Measurements from ENCODE around the gene SLC2A14.
"Not testable (repeated sequence)": the region's sequence is repeated elsewhere in the genome, so short reads cannot be mapped to it uniquely, and the experiment has no call there.

Gene SLC2A14

GRCh38 chr12:7835116-7835515 is 37.6 kb downstream of the SLC2A14 start:
- Histone ChIP-seq H3K27ac (ENCODE audit: low read depth, low read length) (no peak overlapping the region), H3K4me1 (ENCODE audit: control insufficient read depth in 1 of 2, insufficient read depth in 2 of 2, low read length in 2 of 2) (no peaks in the 10 kb centered on the region), H3K27me3 (ENCODE audit: control insufficient read depth in 1 of 2, insufficient read depth in 2 of 2, low read length in 2 of 2) (no peaks in the 10 kb centered on the region), H3K36me3 (ENCODE audit: control insufficient read depth in 1 of 2, insufficient read depth in 2 of 2, low read length in 2 of 2) (no peaks in the 10 kb centered on the region), H3K4me3 (ENCODE audit: low read depth in 1 of 2, low read length in 2 of 2) (no peak overlapping the region), H3K9ac (ENCODE audit: low read depth in 1 of 2, low read length in 2 of 2) (no peak overlapping the region), H3K9me3 (ENCODE audit: control insufficient read depth in 1 of 2, low read length in 2 of 2) (no peaks in the 10 kb centered on the region)

- Histone ChIP-seq H3K9ac (ENCODE audit: low read depth in 1 of 2, low read length in 2 of 2) (no peak overlapping the region), H3K27me3 (ENCODE audit: control insufficient read depth in 1 of 2, insufficient read depth in 2 of 2, low read length in 2 of 2) (no peaks in the 10 kb centered on the region), H3K4me1 (ENCODE audit: control insufficient read depth in 1 of 2, insufficient read depth in 2 of 2, low read length in 2 of 2) (no peaks in the 10 kb centered on the region), H3K36me3 (ENCODE audit: control insufficient read depth in 1 of 2, insufficient read depth in 2 of 2, low read length in 2 of 2) (no peaks in the 10 kb centered on the region), H3K4me3 (ENCODE audit: low read depth in 1 of 2, low read length in 2 of 2) (no peak overlapping the region), H3K27ac (ENCODE audit: low read depth, low read length) (peak overlapping the region; percentile 20), H3K9me3 (ENCODE audit: control insufficient read depth in 1 of 2, low read length in 2 of 2) (no peaks in the 10 kb centered on the region)
Measured at GRCh38 chr12:7834701-7835100, 38.0 kb downstream of the SLC2A14 start.

- H3K36me3 ChIP-seq (ENCODE audit: control insufficient read depth in 1 of 2, insufficient read depth in 2 of 2, low read length in 2 of 2) = no peaks in the 10 kb centered on the region
- no peaks in the 10 kb centered on the region for H3K27me3 ChIP-seq (ENCODE audit: control insufficient read depth in 1 of 2, insufficient read depth in 2 of 2, low read length in 2 of 2)
- H3K4me3 ChIP-seq (ENCODE audit: low read depth in 1 of 2, low read length in 2 of 2) = no peak overlapping the region
- no peak overlapping the region for H3K27ac ChIP-seq (ENCODE audit: low read depth, low read length)
- H3K9me3 ChIP-seq (ENCODE audit: control insufficient read depth in 1 of 2, low read length in 2 of 2) = no peaks in the 10 kb centered on the region
- H3K9ac ChIP-seq (ENCODE audit: low read depth in 1 of 2, low read length in 2 of 2) = no peak overlapping the region
- no peaks in the 10 kb centered on the region for H3K4me1 ChIP-seq (ENCODE audit: control insufficient read depth in 1 of 2, insufficient read depth in 2 of 2, low read length in 2 of 2)
Measured at GRCh38 chr12:7833831-7834230, 38.9 kb downstream of the SLC2A14 start.

GRCh38 chr12:7833201-7833600 is 39.5 kb downstream of the SLC2A14 start:
- not testable (repeated sequence) for H3K36me3 ChIP-seq (ENCODE audit: control insufficient read depth in 1 of 2, insufficient read depth in 2 of 2, low read length in 2 of 2); H3K27me3 ChIP-seq (ENCODE audit: control insufficient read depth in 1 of 2, insufficient read depth in 2 of 2, low read length in 2 of 2); H3K9me3 ChIP-seq (ENCODE audit: control insufficient read depth in 1 of 2, low read length in 2 of 2); H3K9ac ChIP-seq (ENCODE audit: low read depth in 1 of 2, low read length in 2 of 2); H3K27ac ChIP-seq (ENCODE audit: low read depth, low read length); H3K4me1 ChIP-seq (ENCODE audit: control insufficient read depth in 1 of 2, insufficient read depth in 2 of 2, low read length in 2 of 2); H3K4me3 ChIP-seq (ENCODE audit: low read depth in 1 of 2, low read length in 2 of 2)

- Histone ChIP-seq H3K9ac (ENCODE audit: low read depth in 1 of 2, low read length in 2 of 2) (no peak overlapping the region), H3K4me3 (ENCODE audit: low read depth in 1 of 2, low read length in 2 of 2) (no peak overlapping the region), H3K27me3 (ENCODE audit: control insufficient read depth in 1 of 2, insufficient read depth in 2 of 2, low read length in 2 of 2) (no peaks in the 10 kb centered on the region), H3K9me3 (ENCODE audit: control insufficient read depth in 1 of 2, low read length in 2 of 2) (no peaks in the 10 kb centered on the region), H3K4me1 (ENCODE audit: control insufficient read depth in 1 of 2, insufficient read depth in 2 of 2, low read length in 2 of 2) (no peaks in the 10 kb centered on the region), H3K36me3 (ENCODE audit: control insufficient read depth in 1 of 2, insufficient read depth in 2 of 2, low read length in 2 of 2) (no peaks in the 10 kb centered on the region), H3K27ac (ENCODE audit: low read depth, low read length) (no peak overlapping the region)
Measured at GRCh38 chr12:7832059-7832696, 40.5 kb downstream of the SLC2A14 start.

- H3K27me3 ChIP-seq (ENCODE audit: control insufficient read depth in 1 of 2, insufficient read depth in 2 of 2, low read length in 2 of 2); H3K4me3 ChIP-seq (ENCODE audit: low read depth in 1 of 2, low read length in 2 of 2); H3K4me1 ChIP-seq (ENCODE audit: control insufficient read depth in 1 of 2, insufficient read depth in 2 of 2, low read length in 2 of 2); H3K9me3 ChIP-seq (ENCODE audit: control insufficient read depth in 1 of 2, low read length in 2 of 2); H3K36me3 ChIP-seq (ENCODE audit: control insufficient read depth in 1 of 2, insufficient read depth in 2 of 2, low read length in 2 of 2); H3K27ac ChIP-seq (ENCODE audit: low read depth, low read length); H3K9ac ChIP-seq (ENCODE audit: low read depth in 1 of 2, low read length in 2 of 2): not testable (repeated sequence)
Measured at GRCh38 chr12:7829737-7830136, 43.0 kb downstream of the SLC2A14 start.

GRCh38 chr12:7825754-7826153 is 47.0 kb downstream of the SLC2A14 start:
- H3K36me3 ChIP-seq (ENCODE audit: control insufficient read depth in 1 of 2, insufficient read depth in 2 of 2, low read length in 2 of 2); H3K9ac ChIP-seq (ENCODE audit: low read depth in 1 of 2, low read length in 2 of 2); H3K4me1 ChIP-seq (ENCODE audit: control insufficient read depth in 1 of 2, insufficient read depth in 2 of 2, low read length in 2 of 2); H3K27ac ChIP-seq (ENCODE audit: low read depth, low read length); H3K27me3 ChIP-seq (ENCODE audit: control insufficient read depth in 1 of 2, insufficient read depth in 2 of 2, low read length in 2 of 2); H3K9me3 ChIP-seq (ENCODE audit: control insufficient read depth in 1 of 2, low read length in 2 of 2); H3K4me3 ChIP-seq (ENCODE audit: low read depth in 1 of 2, low read length in 2 of 2): not testable (repeated sequence)

GRCh38 chr12:7806863-7807487 is 65.7 kb downstream of the SLC2A14 start:
- no peaks in the 10 kb centered on the region for H3K27me3 ChIP-seq (ENCODE audit: control insufficient read depth in 1 of 2, insufficient read depth in 2 of 2, low read length in 2 of 2)
- no peak overlapping the region for H3K9ac ChIP-seq (ENCODE audit: low read depth in 1 of 2, low read length in 2 of 2)
- no peak overlapping the region for H3K27ac ChIP-seq (ENCODE audit: low read depth, low read length)
- H3K36me3 ChIP-seq (ENCODE audit: control insufficient read depth in 1 of 2, insufficient read depth in 2 of 2, low read length in 2 of 2) = no peaks in the 10 kb centered on the region
- no peaks in the 10 kb centered on the region for H3K4me1 ChIP-seq (ENCODE audit: control insufficient read depth in 1 of 2, insufficient read depth in 2 of 2, low read length in 2 of 2)
- H3K9me3 ChIP-seq (ENCODE audit: control insufficient read depth in 1 of 2, low read length in 2 of 2) = no peaks in the 10 kb centered on the region
- no peak overlapping the region for H3K4me3 ChIP-seq (ENCODE audit: low read depth in 1 of 2, low read length in 2 of 2)

- H3K36me3 ChIP-seq (ENCODE audit: control insufficient read depth in 1 of 2, insufficient read depth in 2 of 2, low read length in 2 of 2); H3K4me1 ChIP-seq (ENCODE audit: control insufficient read depth in 1 of 2, insufficient read depth in 2 of 2, low read length in 2 of 2); H3K9me3 ChIP-seq (ENCODE audit: control insufficient read depth in 1 of 2, low read length in 2 of 2); H3K9ac ChIP-seq (ENCODE audit: low read depth in 1 of 2, low read length in 2 of 2); H3K27me3 ChIP-seq (ENCODE audit: control insufficient read depth in 1 of 2, insufficient read depth in 2 of 2, low read length in 2 of 2); H3K4me3 ChIP-seq (ENCODE audit: low read depth in 1 of 2, low read length in 2 of 2); H3K27ac ChIP-seq (ENCODE audit: low read depth, low read length): not testable (repeated sequence)
Measured at GRCh38 chr12:7806319-7806718, 66.4 kb downstream of the SLC2A14 start.

- Histone ChIP-seq H3K4me3 (ENCODE audit: low read depth in 1 of 2, low read length in 2 of 2) (no peak overlapping the region), H3K9ac (ENCODE audit: low read depth in 1 of 2, low read length in 2 of 2) (no peak overlapping the region), H3K27me3 (ENCODE audit: control insufficient read depth in 1 of 2, insufficient read depth in 2 of 2, low read length in 2 of 2) (no peaks in the 10 kb centered on the region), H3K9me3 (ENCODE audit: control insufficient read depth in 1 of 2, low read length in 2 of 2) (no peaks in the 10 kb centered on the region), H3K4me1 (ENCODE audit: control insufficient read depth in 1 of 2, insufficient read depth in 2 of 2, low read length in 2 of 2) (peaks cover 0 to 3% of the 10 kb centered on the region in 2 donors), H3K27ac (ENCODE audit: low read depth, low read length) (no peak overlapping the region), H3K36me3 (ENCODE audit: control insufficient read depth in 1 of 2, insufficient read depth in 2 of 2, low read length in 2 of 2) (no peaks in the 10 kb centered on the region)
Measured at GRCh38 chr12:7801460-7801859, 71.3 kb downstream of the SLC2A14 start.
